H1 (cell line): ENCODE measurements around the gene NRXN3. TPM values are rescaled to one million over a fixed set of nuclear protein-coding genes. Genes with fewer than 3 reads are reported as not detected.

Experiments used
- CTCF ChIA-PET: fragments of 300-600 bp; sonication (Branson Sonifier 250); formaldehyde crosslinking; loops from one replicate; lab custom pipeline; 2021; ENCODE audit not compliant: partially characterized antibody; lab: Charles Lee
- POLR2A ChIA-PET: fragments of 300-600 bp; sonication (Branson Sonifier 250); formaldehyde crosslinking; loops from one replicate; lab custom pipeline; 2021; ENCODE audit warnings: inconsistent platforms; ENCODE audit not compliant: partially characterized antibody; lab: Charles Lee
- DNase-seq, 2 experiments: peaks; one replicate each; pipeline versions ENCODE4 v3.0.0 to v3.0.0-alpha.2; 2010 to 2022; ENCODE audit warnings: low spot score in 2 of 2, low read depth in 1 of 2, mixed read lengths in 1 of 2
- FAIRE-seq: peaks from 2 replicates; lab custom pipeline; 2011; peaks lifted over from hg19 to GRCh38; lab: Jason Lieb, UNC
- H2AFZ ChIP-seq: 2 replicates; pipeline ENCODE4 v1.8.1; 2012; ENCODE audit warnings: low read length, inconsistent platforms
- H2AK5ac ChIP-seq: 2 replicates; pipeline ENCODE4 v1.6.1; 2013; ENCODE audit warnings: low read depth, low read length
- H2BK120ac ChIP-seq: replicated peaks from 2 replicates; pipeline ENCODE3; 2013; ENCODE audit warnings: low read depth, low read length, inconsistent platforms
- H2BK12ac ChIP-seq: 2 replicates; pipeline ENCODE4 v1.6.1; 2013; ENCODE audit warnings: low read depth, low read length
- H2BK15ac ChIP-seq: 2 replicates; pipeline ENCODE4 v1.6.1; 2013; ENCODE audit warnings: low read length
- H2BK20ac ChIP-seq: 2 replicates; pipeline ENCODE4 v1.6.1; 2013; ENCODE audit warnings: low read length
- H2BK5ac ChIP-seq: 2 replicates; pipeline ENCODE4 v1.6.1; 2013; ENCODE audit warnings: low read depth, low read length
- H3K14ac ChIP-seq: 2 replicates; pipeline ENCODE4 v1.6.1; 2013; ENCODE audit warnings: inconsistent platforms; ENCODE audit not compliant: insufficient read length
- H3K18ac ChIP-seq: 2 replicates; pipeline ENCODE4 v1.6.1; 2013; ENCODE audit warnings: low read length; ENCODE audit errors: extremely low read depth
- H3K23ac ChIP-seq: 2 replicates; pipeline ENCODE4 v1.6.1; 2013; ENCODE audit warnings: inconsistent platforms; ENCODE audit not compliant: insufficient read length
- H3K23me2 ChIP-seq: 2 replicates; pipeline ENCODE4 v1.6.1; 2013; ENCODE audit warnings: low read depth, low read length
- H3K27ac ChIP-seq: 2 replicates; pipeline ENCODE4 v1.6.1; 2011; ENCODE audit warnings: low read depth, low read length, inconsistent platforms
- H3K27me3 ChIP-seq, 4 experiments: replicated peaks in 1 of 4; 1 replicate in 1 of 4; 2 replicates in 3 of 4; pipeline versions ENCODE4 v1.6.1 to v1.8.1; 2011 to 2013; ENCODE audit warnings: low read length in 3 of 4, mild to moderate bottlenecking in 3 of 4, inconsistent platforms in 2 of 4, mixed read lengths in 2 of 4, moderate library complexity in 1 of 4; ENCODE audit not compliant: control insufficient read depth in 3 of 4, insufficient read depth in 3 of 4; ENCODE audit errors: extremely low read depth in 1 of 4
- H3K36me3 ChIP-seq, 4 experiments: 2 replicates each; pipeline versions ENCODE4 v1.6.1 to v1.8.1; 2011 to 2013; ENCODE audit warnings: mild to moderate bottlenecking in 4 of 4, low read length in 3 of 4, moderate library complexity in 2 of 4, control low read depth in 1 of 4, inconsistent platforms in 1 of 4; ENCODE audit not compliant: insufficient read depth in 4 of 4, control insufficient read depth in 2 of 4
- H3K4ac ChIP-seq: replicated peaks from 2 replicates; pipeline ENCODE3; 2013; ENCODE audit warnings: low read length, low read depth, mixed read lengths, inconsistent platforms; ENCODE audit not compliant: insufficient read length
- H3K4me1 ChIP-seq, 4 experiments: replicated peaks in 1 of 4; 1 replicate in 1 of 4; 2 replicates in 3 of 4; pipeline versions ENCODE4 v1.6.1 to v1.8.1; 2011 to 2013; ENCODE audit warnings: low read length in 3 of 4, inconsistent platforms in 2 of 4, mixed read lengths in 1 of 4; ENCODE audit not compliant: insufficient read depth in 4 of 4, control insufficient read depth in 3 of 4
- H3K4me2 ChIP-seq, 2 experiments: 2 replicates each; pipeline versions ENCODE4 v1.6.1 to v1.8.1; 2011 to 2013; ENCODE audit warnings: low read depth in 2 of 2, low read length in 2 of 2, control low read depth in 1 of 2, inconsistent platforms in 1 of 2, mild to moderate bottlenecking in 1 of 2; ENCODE audit not compliant: insufficient read depth in 1 of 2
- H3K4me3 ChIP-seq, 4 experiments: fragments of 200-600, 300-600 bp in 1 of 4; sonication (generic), shearing (Covaris generic), sonication (Bioruptor Twin) in 1 of 4; 2 replicates each; pipeline versions ENCODE4 v1.5.1 to v1.8.1; 2011 to 2016; ENCODE audit warnings: low read length in 4 of 4, low read depth in 3 of 4, control low read depth in 2 of 4, inconsistent platforms in 2 of 4, mild to moderate bottlenecking in 2 of 4, mixed read lengths in 1 of 4, moderate library complexity in 1 of 4; ENCODE audit not compliant: insufficient read depth in 2 of 4; ENCODE audit errors: extremely low read depth in 1 of 4
- H3K56ac ChIP-seq: replicated peaks from 2 replicates; pipeline ENCODE3; 2013; ENCODE audit warnings: low read depth, mild to moderate bottlenecking, mixed read lengths, low read length, inconsistent platforms; ENCODE audit not compliant: insufficient read length
- H3K79me1 ChIP-seq: 2 replicates; pipeline ENCODE4 v1.6.1; 2013; ENCODE audit warnings: low read depth, low read length, control low read depth
- H3K79me2 ChIP-seq, 2 experiments: 2 replicates each; pipeline versions ENCODE4 v1.6.1 to v1.8.1; 2012 to 2013; ENCODE audit warnings: low read length in 2 of 2, mild to moderate bottlenecking in 2 of 2, inconsistent platforms in 1 of 2; ENCODE audit not compliant: insufficient read depth in 2 of 2, control insufficient read depth in 1 of 2
- H3K9ac ChIP-seq, 4 experiments: replicated peaks in 1 of 4; 1 replicate in 1 of 4; 2 replicates in 3 of 4; pipeline versions ENCODE4 v1.6.1 to v1.8.1; 2011 to 2013; ENCODE audit warnings: low read depth in 3 of 4, low read length in 3 of 4, control low read depth in 2 of 4, mild to moderate bottlenecking in 2 of 4, moderate library complexity in 2 of 4, inconsistent platforms in 1 of 4; ENCODE audit errors: extremely low read depth in 1 of 4
- H3K9me3 ChIP-seq, 2 experiments: 2 replicates each; pipeline versions ENCODE4 v1.6.1 to v1.8.1; 2012 to 2013; ENCODE audit warnings: mild to moderate bottlenecking in 2 of 2, moderate library complexity in 2 of 2, control low read depth in 1 of 2, inconsistent platforms in 1 of 2, low read depth in 1 of 2, low read length in 1 of 2, mixed read lengths in 1 of 2; ENCODE audit not compliant: insufficient read depth in 2 of 2
- H4K20me1 ChIP-seq, 2 experiments: replicated peaks in 1 of 2; 2 replicates each; pipeline versions ENCODE3 to v1.8.1; 2011 to 2013; ENCODE audit warnings: inconsistent platforms in 2 of 2, low read length in 2 of 2, mild to moderate bottlenecking in 1 of 2; ENCODE audit not compliant: insufficient read depth in 2 of 2, control insufficient read depth in 1 of 2
- H4K5ac ChIP-seq: 2 replicates; pipeline ENCODE4 v1.6.1; 2013; ENCODE audit warnings: low read length, low read depth, mixed read lengths, inconsistent platforms; ENCODE audit not compliant: insufficient read length
- H4K8ac ChIP-seq: 2 replicates; pipeline ENCODE4 v1.8.0; 2013; ENCODE audit warnings: mild to moderate bottlenecking, moderate library complexity, low read length, inconsistent platforms; ENCODE audit not compliant: insufficient read depth; ENCODE audit errors: extremely low read depth
- H4K91ac ChIP-seq: replicated peaks from 2 replicates; pipeline ENCODE3; 2013; ENCODE audit warnings: low read length, mixed read lengths, inconsistent platforms; ENCODE audit not compliant: insufficient read length
- BRCA1 ChIP-seq: IDR thresholded peaks from 2 replicates; pipeline ENCODE4 v1.6.1; 2012; ENCODE audit warnings: low read depth, low read length, improper control_type of control experiment
- CBX8 ChIP-seq: fragments of 300-800, 300-1000 bp; sonication (generic); IDR thresholded peaks from 2 replicates; pipeline ENCODE4 v1.7.1; 2016; ENCODE audit warnings: low read depth, low read length, borderline replicate concordance
- CREB1 ChIP-seq: IDR thresholded peaks from 2 replicates; pipeline ENCODE4 v1.6.1; 2012; ENCODE audit warnings: inconsistent platforms
- CTBP2 ChIP-seq: IDR thresholded peaks from 2 replicates; pipeline ENCODE4 v1.7.0; 2011; ENCODE audit warnings: borderline replicate concordance, mild to moderate bottlenecking, moderate library complexity, mixed read lengths, low read length; ENCODE audit not compliant: insufficient read depth, insufficient read length
- EGR1 ChIP-seq: IDR thresholded peaks from 2 replicates; pipeline ENCODE4 v1.6.1; 2011; ENCODE audit warnings: low read depth, low read length, borderline replicate concordance
- EZH2 ChIP-seq: fragments of 200-600 bp; sonication (generic); IDR thresholded peaks from 2 replicates; pipeline ENCODE4 v1.7.1; 2012; ENCODE audit warnings: low read depth, mild to moderate bottlenecking, moderate library complexity, low read length, inconsistent platforms; ENCODE audit not compliant: severe bottlenecking
- FOSL1 ChIP-seq: IDR thresholded peaks from 2 replicates; pipeline ENCODE4 v1.6.1; 2011; ENCODE audit warnings: mild to moderate bottlenecking, low read depth, low read length, moderate library complexity; ENCODE audit not compliant: insufficient read depth
- JUND ChIP-seq: IDR thresholded peaks from 2 replicates; pipeline ENCODE4 v1.6.1; 2011; ENCODE audit warnings: mild to moderate bottlenecking, improper control_type of control experiment, low read length
- POLR2AphosphoS5 ChIP-seq: IDR thresholded peaks from 2 replicates; pipeline ENCODE4 v1.6.1; 2011; ENCODE audit warnings: low read depth, low read length
- SAP30 ChIP-seq: fragments of 300-600 bp; sonication (generic); IDR thresholded peaks from 2 replicates; pipeline ENCODE4 v1.7.1; 2012; ENCODE audit warnings: low read length, moderate library complexity, mild to moderate bottlenecking, inconsistent platforms; ENCODE audit not compliant: insufficient read depth, insufficient replicate concordance
- TCF12 ChIP-seq: IDR thresholded peaks from 2 replicates; pipeline ENCODE4 v1.6.1; 2011; ENCODE audit warnings: low read depth, mild to moderate bottlenecking, low read length
- USF2 ChIP-seq: IDR thresholded peaks from 2 replicates; pipeline ENCODE4 v1.6.1; 2011; ENCODE audit warnings: low read length, improper control_type of control experiment
- YY1 ChIP-seq: IDR thresholded peaks from 2 replicates; pipeline ENCODE4 v1.6.1; 2011; ENCODE audit warnings: low read depth, mild to moderate bottlenecking, low read length
- WGBS, 2 experiments: shearing (Covaris generic) in 1 of 2; methylation state at CpG; one replicate each; pipeline versions ENCODE4 v1.1.6 to v1.1.7; 2013 to 2015; ENCODE audit warnings: low lambda C conversion rate in 2 of 2, mixed read lengths in 2 of 2, inconsistent platforms in 1 of 2, low coverage in 1 of 2, missing lambda C conversion rate in 1 of 2; ENCODE audit not compliant: insufficient replicate concordance in 2 of 2, insufficient coverage in 1 of 2, insufficient read length in 1 of 2; ENCODE audit errors: extremely low coverage in 1 of 2, missing lambda C conversion rate in 1 of 2; 5-methylcytosine and 5-hydroxymethylcytosine counted together
- polyA plus RNA-seq, 7 experiments: library from polyadenylated mRNA; depleted of rRNA in 3 of 7; stranded (reverse) in 5 of 7; unstranded in 2 of 7; fragments of >200 nt in 5 of 7; fragments of 200-250 nt in 2 of 7; gene quantifications; 1 replicate in 5 of 7; 2 replicates in 1 of 7; 4 replicates in 1 of 7; pipeline versions ENCODE4 v1.2.1 to v1.2.3, GENCODE V29; 2011 to 2013; ENCODE audit warnings: missing spikeins in 2 of 7, mixed read lengths in 2 of 7
- total RNA-seq: library from RNA; stranded (reverse); fragmentation: NEBNext Ultra II Directional; extraction: Animal tissue kit (Norgen Biotek cat#: 25700); gene quantifications from 2 replicates; pipeline ENCODE4 v1.2.1, GENCODE V29; 2021

The NRXN3 gene
- total and polyA plus RNA-seq, 2 of the 8 experiments (the other 6 are each of a cell fraction or from before 2014, with no cell fraction given): 2.6 to 4.1 TPM

DNA sequence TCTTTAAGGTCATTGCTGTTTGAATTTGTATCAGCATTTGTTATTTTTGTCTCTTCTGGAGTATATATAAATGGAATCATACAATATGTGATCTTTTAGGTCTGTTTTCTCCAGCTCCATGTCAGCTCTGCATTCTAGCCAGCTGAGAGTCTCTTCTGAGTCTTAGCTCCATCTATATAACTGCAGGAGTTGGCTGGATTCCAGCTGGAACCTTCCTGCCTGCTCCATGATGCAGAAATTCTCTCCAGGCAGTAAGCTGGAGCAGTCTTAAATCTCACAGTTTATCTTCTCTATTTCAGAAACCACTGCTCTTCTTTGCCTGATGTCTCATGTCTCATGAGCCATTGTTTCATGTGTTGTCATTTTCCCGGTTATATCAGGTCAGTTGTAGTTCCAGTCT is 827.6 kb downstream of the NRXN3 start:
- Histone ChIP-seq H3K27ac (no peak overlapping the region), H3K18ac (no peak overlapping the region)
- 82% methylated on average over 1 of the region's 1 CpG; no CpG with 5 or more reads in 1 of the 2 experiments for WGBS, 2 experiments
- TF ChIP-seq EZH2: no peak
- no peak for TF ChIP-seq BRCA1
- TF ChIP-seq YY1: no peak
- TF ChIP-seq FOSL1: no peak
- no peak for TF ChIP-seq CTBP2
- no peak for TF ChIP-seq JUND
- no peak for TF ChIP-seq SAP30
- TF ChIP-seq CREB1: no peak
- no peak for TF ChIP-seq EGR1
- no peak for TF ChIP-seq POLR2AphosphoS5
- no peak for TF ChIP-seq CBX8
- TF ChIP-seq TCF12: no peak
- TF ChIP-seq USF2: no peak

More for the DNA sequence above, 827.6 kb downstream of the NRXN3 start:
- no peak overlapping the region for H2BK15ac ChIP-seq
- H3K23ac ChIP-seq: no peak overlapping the region
- ChIA-PET CTCF (interaction anchor here (0.6 kb wide), 1 partner anchor 139 kb away, joined by 3 read pairs; no protein-coding TSS in a partner anchor), POLR2A (no interaction called here)
- H3K79me1 ChIP-seq: no peaks in the 10 kb centered on the region
- no peaks in the 10 kb centered on the region for H3K9me3 ChIP-seq
- H3K27me3 ChIP-seq: no peaks in the 10 kb centered on the region
- no peak overlapping the region for H3K14ac ChIP-seq
- H3K4me2 ChIP-seq: no peak overlapping the region
- no peaks in the 10 kb centered on the region for H3K36me3 ChIP-seq
- no peak for DNase-seq
- no peak overlapping the region for H3K4ac ChIP-seq
- no peak for FAIRE-seq
- H2BK12ac ChIP-seq: no peak overlapping the region
- no peaks in the 10 kb centered on the region for H3K4me1 ChIP-seq
- no peak overlapping the region for H3K4me3 ChIP-seq
- no peak overlapping the region for H2AK5ac ChIP-seq
- H3K9ac ChIP-seq: no peak overlapping the region
- H3K23me2 ChIP-seq: no peaks in the 10 kb centered on the region
- no peak overlapping the region for H2AFZ ChIP-seq
- H2BK20ac ChIP-seq: no peak overlapping the region
- no peak overlapping the region for H2BK120ac ChIP-seq
- H4K8ac ChIP-seq: no peak overlapping the region
- no peaks in the 10 kb centered on the region for H4K20me1 ChIP-seq
- no peaks in the 10 kb centered on the region for H3K79me2 ChIP-seq
- H4K91ac ChIP-seq: no peak overlapping the region
- no peak overlapping the region for H3K56ac ChIP-seq
- H2BK5ac ChIP-seq: no peak overlapping the region
- H4K5ac ChIP-seq: no peak overlapping the region
